ENCODE results near the gene TLR7.

GRCh38 chrX:12929701-12930100 is 62.8 kb downstream of the TLR7 start:
- TF ChIP-seq CTCF (conservative IDR thresholded peaks at IDR 0.05; ENCODE audit: low read length) (no peak), EZH2phosphoT487 (IDR thresholded peaks at IDR 0.05; ENCODE audit: borderline replicate concordance) (no peak)

Data from Loucy (cell line).